Renal cortex interstitium (tissue), 3 donors: ENCODE data around the gene TIMM10B. TPM values are rescaled to one million over a fixed set of nuclear protein-coding genes. Genes with fewer than 3 reads are reported as not detected.

Experiments
- polyA plus RNA-seq, 3 donors: library from polyadenylated mRNA; unstranded; fragments of 120-200 nt; gene quantifications; one replicate each; pipeline ENCODE4 v1.2.1, GENCODE V29; 2013; ENCODE audit not compliant: insufficient read length in 3 of 3

TIMM10B gene
- polyA plus RNA-seq, 3 donors: 36.6 to 42.1 (median 39.4) TPM

Other genes with a start within 250 kb of the TIMM10B start
- 10 to 100 TPM; 53.2 to 75.5 (median 55.7) TPM for gene FHIP1B, start 246.9 kb upstream of the TIMM10B start, polyA plus RNA-seq
- under 1 TPM; 0.24 to 0.42 (median 0.30) TPM for gene CNGA4, start 242.4 kb upstream of the TIMM10B start, polyA plus RNA-seq
- under 1 TPM; 0.36 to 0.80 (median 0.61) TPM for gene CCKBR, start 221.7 kb upstream of the TIMM10B start, polyA plus RNA-seq
- gene CAVIN3, start 161.0 kb upstream of the TIMM10B start, polyA plus RNA-seq: 10 to 100 TPM; 10.3 to 19.8 (median 17.1) TPM
- 10 to 100 TPM; 27.9 to 35.1 (median 34.3) TPM for gene SMPD1, start 91.0 kb upstream of the TIMM10B start, polyA plus RNA-seq
- 10 to 100 TPM; 53.4 to 61.1 (median 60.0) TPM for gene APBB1, start 62.4 kb upstream of the TIMM10B start, polyA plus RNA-seq
- 1 to 10 TPM; 3.2 to 4.8 (median 4.2) TPM for gene HPX, start 40.5 kb upstream of the TIMM10B start, polyA plus RNA-seq
- gene TRIM3, start 7.6 kb upstream of the TIMM10B start, polyA plus RNA-seq: 10 to 100 TPM; 17.2 to 28.2 (median 25.1) TPM
- 10 to 100 TPM; 65.5 to 74.7 (median 72.5) TPM for gene ARFIP2, start 170 bp upstream of the TIMM10B start, polyA plus RNA-seq
- 10 to 100 TPM in 1 of 3 donors, 1 to 10 TPM in 2; 7.3 to 13.4 (median 7.3) TPM for gene DNHD1, start 15.8 kb downstream of the TIMM10B start, polyA plus RNA-seq
- 10 to 100 TPM; 21.0 to 25.8 (median 21.5) TPM for gene RRP8, start 122.1 kb downstream of the TIMM10B start, polyA plus RNA-seq
- 100 to 1,000 TPM; 137 to 165 (median 154) TPM for gene ILK, start 122.3 kb downstream of the TIMM10B start, polyA plus RNA-seq
- 10 to 100 TPM; 74.3 to 88.5 (median 75.2) TPM for gene TAF10, start 130.7 kb downstream of the TIMM10B start, polyA plus RNA-seq
- gene TPP1, start 137.9 kb downstream of the TIMM10B start, polyA plus RNA-seq: 100 to 1,000 TPM; 115 to 127 (median 115) TPM
- gene DCHS1, start 174.3 kb downstream of the TIMM10B start, polyA plus RNA-seq: 10 to 100 TPM; 29.1 to 43.4 (median 34.7) TPM
- gene MRPL17, start 201.8 kb downstream of the TIMM10B start, polyA plus RNA-seq: 10 to 100 TPM; 62.5 to 71.5 (median 69.2) TPM